Fibroblast of lung (primary cell): ENCODE data around the gene EPS15. TPM values are rescaled to one million over a fixed set of nuclear protein-coding genes. Genes with fewer than 3 reads are reported as not detected.
A peak's percentile ranks its signal among the peaks of the same experiment; 100 is the strongest.

ENCODE experiments used
- DNase-seq, 2 donors: peaks; one replicate each; pipeline versions ENCODE4 v3.0.0 to v3.0.0-alpha.2; 2010; ENCODE audit warnings: low read depth in 2 of 2
- H2AFZ ChIP-seq: 2 replicates; pipeline ENCODE4 v1.5.1; 2012; ENCODE audit warnings: low read length, control low read depth, inconsistent platforms
- H3K27ac ChIP-seq: 2 replicates; pipeline ENCODE4 v1.5.1; 2011; ENCODE audit warnings: low read length, control low read depth; ENCODE audit not compliant: insufficient read depth
- H3K27me3 ChIP-seq: 2 replicates; pipeline ENCODE4 v1.5.1; 2011; ENCODE audit warnings: mild to moderate bottlenecking, low read length; ENCODE audit not compliant: control insufficient read depth, insufficient read depth
- H3K36me3 ChIP-seq: 2 replicates; pipeline ENCODE4 v1.5.1; 2011; ENCODE audit warnings: low read length; ENCODE audit not compliant: control insufficient read depth, insufficient read depth
- H3K4me1 ChIP-seq: 2 replicates; pipeline ENCODE4 v1.5.1; 2011; ENCODE audit warnings: low read length; ENCODE audit not compliant: control insufficient read depth, insufficient read depth; ENCODE audit errors: extremely low read depth
- H3K4me2 ChIP-seq: 2 replicates; pipeline ENCODE4 v1.5.1; 2011; ENCODE audit warnings: low read length, control low read depth; ENCODE audit not compliant: insufficient read depth; ENCODE audit errors: extremely low read depth
- H3K4me3 ChIP-seq, 4 experiments: fragments of 200-600 bp in 1 of 4; sonication (generic) in 1 of 4; replicated peaks in 1 of 4; 2 replicates each; pipeline ENCODE4 v1.5.1; 2011 to 2016; ENCODE audit warnings: low read length in 4 of 4, low read depth in 3 of 4, mild to moderate bottlenecking in 3 of 4, control low read depth in 2 of 4, inconsistent platforms in 1 of 4, mixed read lengths in 1 of 4; ENCODE audit not compliant: insufficient read depth in 1 of 4; ENCODE audit errors: control extremely low read depth in 1 of 4
- H3K79me2 ChIP-seq: 2 replicates; pipeline ENCODE4 v1.5.1; 2012; ENCODE audit warnings: mild to moderate bottlenecking, low read length, inconsistent platforms; ENCODE audit not compliant: control insufficient read depth, insufficient read depth
- H3K9ac ChIP-seq: 2 replicates; pipeline ENCODE4 v1.5.1; 2011; ENCODE audit warnings: mild to moderate bottlenecking, low read length, control low read depth; ENCODE audit not compliant: insufficient read depth
- H3K9me3 ChIP-seq: 2 replicates; pipeline ENCODE4 v1.5.1; 2012; ENCODE audit warnings: low read depth, low read length; ENCODE audit not compliant: control insufficient read depth, insufficient read depth
- H4K20me1 ChIP-seq: 2 replicates; pipeline ENCODE4 v1.5.1; 2011; ENCODE audit warnings: low read length; ENCODE audit not compliant: control insufficient read depth, insufficient read depth; ENCODE audit errors: extremely low read depth
- EZH2 ChIP-seq: IDR thresholded peaks from 2 replicates; pipeline ENCODE4 v1.5.1; 2012; ENCODE audit warnings: low read length, control low read depth, mild to moderate bottlenecking; ENCODE audit errors: missing control alignments
- polyA plus RNA-seq, 2 donors: library from polyadenylated mRNA; depleted of rRNA in 1 of 2; stranded (reverse) in 1 of 2; unstranded in 1 of 2; fragments of >200 nt; gene quantifications; 2 replicates each; pipeline ENCODE4 v1.2.1, GENCODE V29; 2011 to 2012; ENCODE audit warnings: missing spikeins in 1 of 2
- total RNA-seq: library from RNA; depleted of rRNA; stranded (reverse); fragments of >200 nt; gene quantifications from 2 replicates; pipeline ENCODE4 v1.2.1, GENCODE V29; 2014
- TF ChIP-seq, protein P1 (sequence below), 2 donors: IDR thresholded peaks in 1 of 2; conservative IDR thresholded peaks in 1 of 2; 1 replicate in 1 of 2; 2 replicates in 1 of 2; pipeline ENCODE4 v1.5.1; 2011 to 2012; ENCODE audit warnings: low read length in 2 of 2, control low read depth in 1 of 2, inconsistent platforms in 1 of 2, low read depth in 1 of 2, mild to moderate bottlenecking in 1 of 2

EPS15 gene
- total and polyA plus RNA-seq, 2 donors (not counting 1 experiment from before 2014, with no cell fraction given): 67.7 to 75.5 TPM

- no peak for DNase-seq
- Histone ChIP-seq H3K4me3 (no peak overlapping the region), H3K9ac (no peak overlapping the region), H3K36me3 (no peaks in the 10 kb centered on the region), H3K9me3 (no peaks in the 10 kb centered on the region), H3K4me2 (no peak overlapping the region), H3K27me3 (no peaks in the 10 kb centered on the region), H3K4me1 (peaks cover 6% of the 10 kb centered on the region), H4K20me1 (no peaks in the 10 kb centered on the region), H3K79me2 (no peaks in the 10 kb centered on the region), H3K27ac (no peak overlapping the region), H2AFZ (no peak overlapping the region)
- TF ChIP-seq, protein P1, sequence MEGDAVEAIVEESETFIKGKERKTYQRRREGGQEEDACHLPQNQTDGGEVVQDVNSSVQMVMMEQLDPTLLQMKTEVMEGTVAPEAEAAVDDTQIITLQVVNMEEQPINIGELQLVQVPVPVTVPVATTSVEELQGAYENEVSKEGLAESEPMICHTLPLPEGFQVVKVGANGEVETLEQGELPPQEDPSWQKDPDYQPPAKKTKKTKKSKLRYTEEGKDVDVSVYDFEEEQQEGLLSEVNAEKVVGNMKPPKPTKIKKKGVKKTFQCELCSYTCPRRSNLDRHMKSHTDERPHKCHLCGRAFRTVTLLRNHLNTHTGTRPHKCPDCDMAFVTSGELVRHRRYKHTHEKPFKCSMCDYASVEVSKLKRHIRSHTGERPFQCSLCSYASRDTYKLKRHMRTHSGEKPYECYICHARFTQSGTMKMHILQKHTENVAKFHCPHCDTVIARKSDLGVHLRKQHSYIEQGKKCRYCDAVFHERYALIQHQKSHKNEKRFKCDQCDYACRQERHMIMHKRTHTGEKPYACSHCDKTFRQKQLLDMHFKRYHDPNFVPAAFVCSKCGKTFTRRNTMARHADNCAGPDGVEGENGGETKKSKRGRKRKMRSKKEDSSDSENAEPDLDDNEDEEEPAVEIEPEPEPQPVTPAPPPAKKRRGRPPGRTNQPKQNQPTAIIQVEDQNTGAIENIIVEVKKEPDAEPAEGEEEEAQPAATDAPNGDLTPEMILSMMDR (conservative IDR thresholded peaks at IDR 0.05 in 1 of 2, IDR thresholded peaks at IDR 0.05 in 1 of 2; ENCODE audit: low read depth in 1 of 2, low read length in 2 of 2): no peak
- TF ChIP-seq EZH2: no peak
These were observed 40.4 kb upstream of the EPS15 start for GRCh38 chr1:51559501-51559900.

DNA sequence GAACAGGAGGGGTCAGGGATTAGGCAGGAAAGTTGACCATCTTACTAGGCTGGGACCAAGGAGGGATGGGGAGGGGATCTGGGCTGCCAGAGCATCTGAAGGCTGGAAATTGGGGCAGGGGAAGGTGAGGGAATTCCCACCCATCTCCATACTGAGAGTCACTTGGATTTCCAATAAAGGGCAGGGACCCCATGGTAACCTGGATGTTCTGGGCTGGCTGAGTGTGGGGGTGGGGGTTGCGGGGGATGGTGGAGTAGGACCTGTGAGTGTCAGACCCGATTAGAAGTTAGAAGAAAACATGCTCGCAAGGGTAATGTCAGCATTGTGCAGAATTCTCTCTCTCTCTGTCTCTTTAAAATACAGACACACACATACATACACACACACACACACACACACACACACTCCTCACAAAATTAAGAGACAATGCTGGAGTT is 40.0 kb upstream of the EPS15 start:
- Histone ChIP-seq H2AFZ (no peak overlapping the region), H3K79me2 (no peaks in the 10 kb centered on the region), H3K9me3 (no peaks in the 10 kb centered on the region), H3K4me3 (no peak overlapping the region), H4K20me1 (no peaks in the 10 kb centered on the region), H3K27me3 (no peaks in the 10 kb centered on the region), H3K4me1 (peaks cover 6% of the 10 kb centered on the region), H3K36me3 (no peaks in the 10 kb centered on the region), H3K9ac (no peak overlapping the region), H3K4me2 (no peak overlapping the region), H3K27ac (no peak overlapping the region)
- TF ChIP-seq, protein P1 (conservative IDR thresholded peaks at IDR 0.05 in 1 of 2, IDR thresholded peaks at IDR 0.05 in 1 of 2; ENCODE audit: low read depth in 1 of 2, low read length in 2 of 2): no peak
- TF ChIP-seq EZH2: no peak
- no peak for DNase-seq

GRCh38 chr1:51558375-51558924 is 39.4 kb upstream of the EPS15 start:
- peak; percentile 55 to 78 for DNase-seq
- no peak for TF ChIP-seq EZH2
- TF ChIP-seq, protein P1 (conservative IDR thresholded peaks at IDR 0.05 in 1 of 2, IDR thresholded peaks at IDR 0.05 in 1 of 2; ENCODE audit: low read depth in 1 of 2, low read length in 2 of 2): no peak
- Histone ChIP-seq H3K36me3 (no peaks in the 10 kb centered on the region), H3K4me2 (no peak overlapping the region), H3K27ac (no peak overlapping the region), H3K79me2 (no peaks in the 10 kb centered on the region), H3K4me3 (no peak overlapping the region), H4K20me1 (no peaks in the 10 kb centered on the region), H3K27me3 (no peaks in the 10 kb centered on the region), H2AFZ (no peak overlapping the region), H3K4me1 (peaks cover 6% of the 10 kb centered on the region), H3K9ac (no peak overlapping the region), H3K9me3 (no peaks in the 10 kb centered on the region)
